ENCODE data around the gene SIRPB2.

- TF ChIP-seq SUZ12 (IDR thresholded peaks at IDR 0.05; ENCODE audit: extremely low read depth, insufficient read depth, insufficient read length) (no peak), YY1 (IDR thresholded peaks at IDR 0.05; ENCODE audit: insufficient read depth, insufficient read length) (no peak), ZNF274 (IDR thresholded peaks at IDR 0.05; ENCODE audit: low read depth, low read length) (no peak)
Observed at GRCh38 chr20:1479831-1480595, 11.2 kb downstream of the SIRPB2 start.

Data from NT2/D1 (cell line).